HG03457 (cell line): ENCODE data around the gene DNAJB9.

ENCODE experiments used
- ATAC-seq: cut with Tn5 transposase; IDR thresholded peaks from one replicate; pipeline ENCODE4 v1.9.1; 2021; ENCODE audit warnings: moderate number of reproducible peaks; ENCODE audit not compliant: unreplicated experiment

DNAJB9 gene

GRCh38 chr7:108565987-108566386, 3.7 kb upstream of the DNAJB9 start:
- no peak for ATAC-seq

- ATAC-seq: no peak
Measured at GRCh38 chr7:108568801-108569380, 783 bp upstream of the DNAJB9 start.

- no peak for ATAC-seq
Measured at GRCh38 chr7:108570146-108570755, 577 bp downstream of the DNAJB9 start.

GRCh38 chr7:108572480-108572879, 2.8 kb downstream of the DNAJB9 start:
- no peak for ATAC-seq

GRCh38 chr7:108575156-108575555, 5.5 kb downstream of the DNAJB9 start:
- no peak for ATAC-seq

- ATAC-seq: no peak
Measured at GRCh38 chr7:108576116-108576515, 6.4 kb downstream of the DNAJB9 start.

- no peak for ATAC-seq
Measured at GRCh38 chr7:108578937-108579336, 9.3 kb downstream of the DNAJB9 start.

- ATAC-seq: no peak
Measured at GRCh38 chr7:108580298-108580697, 10.6 kb downstream of the DNAJB9 start.

GRCh38 chr7:108581655-108582491, 12.2 kb downstream of the DNAJB9 start:
- ATAC-seq: no peak

GRCh38 chr7:108584211-108584610, 14.5 kb downstream of the DNAJB9 start:
- ATAC-seq: no peak

GRCh38 chr7:108585843-108586242, 16.2 kb downstream of the DNAJB9 start:
- ATAC-seq: no peak

GRCh38 chr7:108586274-108586710, 16.6 kb downstream of the DNAJB9 start:
- ATAC-seq: no peak

GRCh38 chr7:108589199-108589598, 19.5 kb downstream of the DNAJB9 start:
- ATAC-seq: no peak

GRCh38 chr7:108589874-108590273, 20.2 kb downstream of the DNAJB9 start:
- peak; percentile 57 for ATAC-seq

GRCh38 chr7:108590606-108591005, 20.9 kb downstream of the DNAJB9 start:
- ATAC-seq: no peak

- no peak for ATAC-seq
Measured at GRCh38 chr7:108592646-108593201, 23.1 kb downstream of the DNAJB9 start.

GRCh38 chr7:108596560-108596959, 26.9 kb downstream of the DNAJB9 start:
- no peak for ATAC-seq

GRCh38 chr7:108598153-108598552, 28.5 kb downstream of the DNAJB9 start:
- no peak for ATAC-seq

GRCh38 chr7:108598914-108599580, 29.4 kb downstream of the DNAJB9 start:
- no peak for ATAC-seq

GRCh38 chr7:108600399-108600798, 30.7 kb downstream of the DNAJB9 start:
- ATAC-seq: no peak

GRCh38 chr7:108603656-108604306, 34.1 kb downstream of the DNAJB9 start:
- no peak for ATAC-seq
